KOPT-K1 (cell line): ENCODE measurements around the gene COL9A3.

Experiments used
- H3K27ac ChIP-seq: fragments of 200-600 bp; sonication (generic); 2 replicates; pipeline ENCODE4 v1.5.1; 2016; ENCODE audit warnings: antibody characterized with exemption, mild to moderate bottlenecking, low read depth, low read length; ENCODE audit not compliant: poor library complexity, severe bottlenecking
- H3K36me3 ChIP-seq: fragments of 200-600 bp; sonication (generic); 2 replicates; pipeline ENCODE4 v1.5.1; 2017; ENCODE audit warnings: antibody characterized with exemption, mild to moderate bottlenecking, low read length, moderate library complexity; ENCODE audit not compliant: insufficient read depth
- H3K9me3 ChIP-seq: fragments of 200-600 bp; sonication (generic); 2 replicates; pipeline ENCODE4 v1.5.1; 2017; ENCODE audit warnings: antibody characterized with exemption, low read length, mild to moderate bottlenecking; ENCODE audit not compliant: insufficient read depth, poor library complexity, severe bottlenecking

COL9A3 gene

GRCh38 chr20:62811320-62811719, 5.5 kb upstream of the COL9A3 start:
- no peaks in the 10 kb centered on the region for H3K9me3 ChIP-seq
- no peak overlapping the region for H3K27ac ChIP-seq
- peaks cover 68% of the 10 kb centered on the region for H3K36me3 ChIP-seq

DNA sequence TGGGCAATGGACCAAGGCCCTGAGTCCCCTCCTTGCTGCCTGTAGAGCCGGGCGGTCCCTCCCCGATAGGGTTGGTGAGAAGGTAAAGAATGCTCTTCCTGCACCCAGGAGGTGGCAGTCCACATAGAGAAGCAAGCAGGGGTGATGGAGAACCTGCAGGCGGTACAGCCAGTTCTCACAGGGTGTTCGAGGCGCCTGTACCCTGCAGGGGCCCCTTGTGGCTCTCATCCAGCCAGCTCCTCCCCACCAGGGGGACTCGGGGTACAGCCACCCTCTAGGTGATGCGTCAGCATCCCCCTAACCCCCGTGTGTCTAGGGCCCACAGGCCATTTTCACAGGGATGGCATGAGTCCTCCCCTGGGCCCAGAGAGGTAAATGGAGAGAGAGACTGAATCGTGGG, 5.1 kb upstream of the COL9A3 start:
- H3K27ac ChIP-seq, result no peak overlapping the region
- H3K9me3 ChIP-seq, result no peaks in the 10 kb centered on the region
- H3K36me3 ChIP-seq, result peaks cover 64% of the 10 kb centered on the region

DNA sequence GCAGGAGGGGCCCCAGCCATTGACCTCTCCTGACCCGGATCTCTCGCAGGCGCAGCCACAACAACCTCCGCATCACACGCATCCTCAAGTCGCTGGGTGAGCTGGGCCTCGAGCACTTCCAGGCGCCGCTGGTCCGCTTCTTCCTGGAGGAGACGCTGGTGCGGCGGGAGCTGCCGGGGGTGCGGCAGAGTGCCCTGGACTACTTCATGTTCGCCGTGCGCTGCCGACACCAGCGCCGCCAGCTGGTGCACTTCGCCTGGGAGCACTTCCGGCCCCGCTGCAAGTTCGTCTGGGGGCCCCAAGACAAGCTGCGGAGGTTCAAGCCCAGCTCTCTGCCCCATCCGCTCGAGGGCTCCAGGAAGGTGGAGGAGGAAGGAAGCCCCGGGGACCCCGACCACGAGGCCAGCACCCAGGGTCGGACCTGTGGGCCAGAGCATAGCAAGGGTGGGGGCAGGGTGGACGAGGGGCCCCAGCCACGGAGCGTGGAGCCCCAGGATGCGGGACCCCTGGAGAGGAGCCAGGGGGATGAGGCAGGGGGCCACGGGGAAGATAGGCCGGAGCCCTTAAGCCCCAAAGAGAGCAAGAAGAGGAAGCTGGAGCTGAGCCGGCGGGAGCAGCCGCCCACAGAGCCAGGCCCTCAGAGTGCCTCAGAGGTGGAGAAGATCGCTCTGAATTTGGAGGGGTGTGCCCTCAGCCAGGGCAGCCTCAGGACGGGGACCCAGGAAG, 4.5 kb upstream of the COL9A3 start:
- no peak overlapping the region for H3K27ac ChIP-seq
- H3K36me3 ChIP-seq, result peaks cover 57% of the 10 kb centered on the region
- H3K9me3 ChIP-seq, result no peaks in the 10 kb centered on the region

DNA sequence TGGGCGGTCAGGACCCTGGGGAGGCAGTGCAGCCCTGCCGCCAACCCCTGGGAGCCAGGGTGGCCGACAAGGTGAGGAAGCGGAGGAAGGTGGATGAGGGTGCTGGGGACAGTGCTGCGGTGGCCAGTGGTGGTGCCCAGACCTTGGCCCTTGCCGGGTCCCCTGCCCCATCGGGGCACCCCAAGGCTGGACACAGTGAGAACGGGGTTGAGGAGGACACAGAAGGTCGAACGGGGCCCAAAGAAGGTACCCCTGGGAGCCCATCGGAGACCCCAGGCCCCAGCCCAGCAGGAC, 4.0 kb upstream of the COL9A3 start:
- H3K36me3 ChIP-seq, result peaks cover 52% of the 10 kb centered on the region
- H3K27ac ChIP-seq, result no peak overlapping the region
- H3K9me3 ChIP-seq, result no peaks in the 10 kb centered on the region

GRCh38 chr20:62813588-62813987, 3.3 kb upstream of the COL9A3 start:
- no peak overlapping the region for H3K27ac ChIP-seq
- H3K36me3 ChIP-seq, result peaks cover 45% of the 10 kb centered on the region
- no peaks in the 10 kb centered on the region for H3K9me3 ChIP-seq

DNA sequence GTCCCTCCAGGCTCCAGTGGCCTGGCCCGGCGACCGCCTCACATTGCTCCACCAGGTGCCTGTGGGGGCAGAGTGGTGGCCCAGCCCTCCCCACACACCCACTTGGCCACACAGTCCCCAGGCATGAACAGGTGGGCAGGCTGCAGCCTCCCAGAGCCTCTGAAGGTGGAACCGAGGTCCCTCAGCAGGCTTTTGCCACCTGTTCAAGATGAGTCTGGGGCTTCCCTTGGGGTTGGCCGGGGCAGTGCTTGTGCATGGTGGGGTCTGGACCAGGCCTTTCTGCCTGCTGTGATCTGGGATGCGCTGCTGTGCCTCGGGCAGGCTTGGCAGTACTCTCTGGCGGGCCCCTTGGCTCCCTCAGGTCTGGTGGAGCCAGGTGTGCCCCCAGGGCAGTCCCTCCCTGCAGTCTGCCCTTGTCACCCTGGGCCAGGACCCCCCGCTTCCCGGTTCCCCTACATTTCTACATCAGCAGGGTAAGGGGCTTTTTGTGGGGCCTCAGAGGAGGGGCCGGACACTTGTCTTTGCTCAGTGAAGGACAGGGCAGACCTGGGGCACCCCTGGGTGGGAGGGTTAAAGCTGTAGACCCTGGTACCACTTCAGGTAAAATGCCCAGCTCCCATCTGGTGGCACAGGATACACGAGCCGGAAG, 2.7 kb upstream of the COL9A3 start:
- Histone ChIP-seq H3K36me3 (peaks cover 39% of the 10 kb centered on the region), H3K27ac (no peak overlapping the region), H3K9me3 (no peaks in the 10 kb centered on the region)

GRCh38 chr20:62814709-62815065, 2.2 kb upstream of the COL9A3 start:
- peaks cover 34% of the 10 kb centered on the region for H3K36me3 ChIP-seq
- no peaks in the 10 kb centered on the region for H3K9me3 ChIP-seq
- H3K27ac ChIP-seq, result no peak overlapping the region

- no peaks in the 10 kb centered on the region for H3K9me3 ChIP-seq
- H3K36me3 ChIP-seq, result peaks cover 28% of the 10 kb centered on the region
- no peak overlapping the region for H3K27ac ChIP-seq
These were observed 1.5 kb upstream of the COL9A3 start for GRCh38 chr20:62815066-62815991.

DNA sequence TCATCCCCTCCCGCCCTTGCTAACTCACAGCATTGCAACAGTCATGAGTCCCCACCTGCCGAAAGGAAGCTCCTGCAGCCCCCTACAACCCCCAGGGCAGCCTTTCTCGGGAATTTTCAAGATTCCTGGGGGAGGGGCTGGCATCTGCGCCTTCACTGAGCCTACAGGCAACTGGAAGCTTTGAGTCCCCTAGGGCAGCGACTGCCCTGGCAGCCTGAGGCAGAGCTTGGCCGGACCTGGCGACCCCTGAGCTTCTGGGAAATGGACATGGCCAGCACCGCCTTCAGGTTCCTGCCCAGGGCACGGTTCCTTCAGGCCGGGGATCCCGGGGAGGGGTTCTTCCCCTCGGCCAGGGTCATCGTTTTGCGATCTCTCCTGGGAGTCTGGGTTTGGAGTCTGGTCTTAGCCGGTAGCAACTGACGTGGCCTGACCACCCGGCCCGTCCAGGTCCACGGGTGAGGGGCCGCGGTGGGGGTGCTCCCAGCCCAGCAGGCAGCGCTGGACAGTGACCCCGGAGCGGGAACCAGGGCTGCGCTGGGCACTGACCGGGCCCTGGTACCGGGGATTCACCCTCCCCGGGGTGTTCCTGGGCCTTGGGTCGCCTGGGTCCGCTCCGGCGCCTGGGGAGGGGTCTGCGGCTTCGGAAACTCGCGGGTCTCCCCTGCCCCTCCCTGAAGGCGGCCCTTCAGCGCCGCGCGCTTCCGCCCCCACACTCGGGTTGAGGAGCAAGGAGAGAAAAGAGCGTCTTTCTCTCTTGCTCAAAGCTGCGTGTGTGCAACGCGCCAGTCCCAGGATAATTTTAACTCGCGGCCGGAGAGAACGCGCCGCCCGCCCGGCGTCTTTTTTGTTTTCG, 593 bp upstream of the COL9A3 start:
- Histone ChIP-seq H3K36me3 (peaks cover 18% of the 10 kb centered on the region), H3K27ac (no peak overlapping the region), H3K9me3 (no peaks in the 10 kb centered on the region)

DNA sequence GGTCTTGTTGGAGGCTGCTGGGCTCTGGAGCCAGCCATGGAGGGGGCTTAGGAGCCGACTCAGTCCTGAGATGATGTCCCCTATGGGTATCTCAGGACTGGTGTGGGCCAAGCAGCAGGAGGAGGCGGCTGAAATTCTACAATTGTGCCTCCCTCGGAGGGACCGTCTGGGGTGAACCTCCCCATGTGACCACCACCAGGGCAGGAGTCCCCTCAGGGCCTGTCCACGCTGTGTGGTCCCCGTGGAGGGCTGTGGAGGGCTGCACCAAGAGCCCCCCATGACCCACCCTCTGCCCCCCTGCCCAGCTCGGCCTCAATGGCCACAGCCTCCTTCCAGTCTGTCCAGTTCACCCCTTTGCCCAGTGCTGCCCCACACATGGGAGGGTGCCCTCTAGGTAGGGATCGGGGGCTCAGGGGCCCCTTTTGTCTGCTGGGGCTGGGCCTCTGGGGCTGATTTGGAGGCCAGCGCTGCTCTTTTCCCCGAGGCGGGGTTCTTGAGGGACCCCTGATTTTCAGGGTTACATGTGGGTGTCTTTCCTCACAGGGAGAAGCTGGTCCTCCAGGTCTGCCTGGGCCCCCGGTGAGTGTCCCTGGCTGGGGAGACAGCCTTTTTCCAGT, 1.2 kb downstream of the COL9A3 start:
- peaks cover under 1% of the 10 kb centered on the region; the same call in 1 of the 2 replicates for H3K36me3 ChIP-seq
- no peaks in the 10 kb centered on the region for H3K9me3 ChIP-seq
- H3K27ac ChIP-seq, result no peak overlapping the region

DNA sequence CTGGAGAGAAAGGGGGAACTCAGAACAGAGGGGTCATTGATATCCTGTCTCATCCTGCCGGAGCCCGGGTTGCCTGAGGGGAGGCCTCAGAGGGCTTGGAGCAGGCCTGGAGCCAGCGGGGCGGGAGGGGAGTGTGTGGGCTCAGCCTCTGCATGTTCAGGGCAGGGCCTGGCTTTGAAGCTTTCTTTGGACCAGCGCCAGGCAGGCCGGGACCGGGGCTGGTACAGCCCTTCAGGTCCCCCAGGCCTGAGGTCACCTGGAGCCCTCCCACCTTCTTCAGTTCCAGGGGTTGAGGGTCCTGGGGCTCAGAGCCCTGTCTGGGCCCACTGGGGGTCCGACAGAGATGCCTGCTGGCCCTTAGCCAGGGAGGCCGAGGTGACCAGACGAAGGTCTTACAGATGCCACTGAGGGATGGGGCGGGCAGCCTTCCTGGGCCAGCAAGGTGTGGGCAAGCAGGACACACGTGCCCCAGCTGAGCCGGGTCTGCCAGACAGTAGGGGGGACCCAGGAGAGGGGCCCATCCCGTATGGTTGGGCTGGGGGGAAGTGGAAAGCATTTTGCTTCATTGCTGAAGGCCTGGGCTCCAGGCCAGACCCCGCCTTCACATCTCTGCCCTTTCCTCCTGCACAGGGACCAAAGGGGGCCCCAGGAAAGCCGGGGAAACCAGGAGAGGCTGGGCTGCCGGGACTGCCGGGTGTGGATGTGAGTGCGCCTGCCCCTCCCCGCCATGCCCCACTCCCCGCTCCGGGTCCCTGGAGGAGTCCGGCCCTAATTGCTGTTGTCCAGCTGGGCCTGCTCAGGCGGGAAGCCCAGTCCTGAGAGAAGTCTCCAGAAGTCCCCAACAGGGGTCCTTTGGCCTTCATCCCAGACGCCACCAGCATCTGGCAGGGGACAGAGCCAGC, 2.0 kb downstream of the COL9A3 start:
- Histone ChIP-seq H3K27ac (no peak overlapping the region), H3K9me3 (no peaks in the 10 kb centered on the region), H3K36me3 (no peaks in the 10 kb centered on the region; the same call in 1 of the 2 replicates)

DNA sequence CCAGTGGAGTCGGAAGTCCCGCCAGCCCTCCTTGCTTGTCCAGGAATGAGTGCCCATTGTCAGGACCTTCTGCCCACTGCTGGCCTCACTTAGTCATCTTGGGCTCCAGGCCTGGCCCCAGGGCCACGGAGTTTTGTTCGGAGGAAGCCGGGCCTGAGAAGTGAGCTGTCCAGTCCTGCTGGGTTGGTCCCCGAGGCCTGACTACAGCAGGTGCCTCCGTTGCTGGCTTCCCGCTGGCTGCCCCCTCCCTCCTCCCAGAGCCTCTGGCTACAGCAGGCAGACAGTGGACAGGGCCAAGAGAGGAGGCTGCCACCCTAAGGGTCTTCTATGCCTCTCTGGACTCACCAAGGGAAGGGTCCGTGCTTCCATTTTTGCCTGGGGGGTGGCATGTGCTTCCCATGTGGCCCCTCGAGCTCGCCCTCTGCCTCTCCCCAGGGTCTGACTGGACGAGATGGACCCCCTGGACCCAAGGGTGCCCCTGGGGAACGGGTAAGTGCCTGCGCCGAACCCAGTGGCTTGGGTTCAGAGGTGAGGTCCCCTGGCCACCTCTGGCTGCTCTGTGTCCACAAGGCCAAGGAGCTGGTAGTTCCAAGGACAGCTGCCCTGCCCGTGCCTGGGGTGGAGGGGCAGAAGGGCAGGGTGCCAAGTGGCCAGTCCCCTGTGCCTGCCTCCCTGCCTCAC, 2.8 kb downstream of the COL9A3 start:
- no peak overlapping the region for H3K27ac ChIP-seq
- no peaks in the 10 kb centered on the region for H3K9me3 ChIP-seq
- H3K36me3 ChIP-seq, result no peaks in the 10 kb centered on the region

- Histone ChIP-seq H3K36me3 (no peaks in the 10 kb centered on the region), H3K27ac (no peak overlapping the region), H3K9me3 (no peaks in the 10 kb centered on the region)
These were observed 3.5 kb downstream of the COL9A3 start for GRCh38 chr20:62820208-62820961.
